ENCODE results near the gene NRP1.
"Not testable (repeated sequence)": the region's sequence is repeated elsewhere in the genome, so short reads cannot be mapped to it uniquely, and the experiment has no call there.

NRP1 gene

GRCh38 chr10:33334153-33334804 lies at the start of gene NRP1:
NRP1 (minus strand) TSS chr10:33334667; CDS start chr10:33334382, 285 bp downstream.
- no peak for DNase-seq (ENCODE audit: low read depth in 3 of 3)

- not testable (repeated sequence) for DNase-seq (ENCODE audit: low read depth in 3 of 3)
Measured at GRCh38 chr10:33384201-33384600, 49.7 kb upstream of the NRP1 start.

- DNase-seq (ENCODE audit: low read depth in 3 of 3), result no peak
Measured at GRCh38 chr10:33382921-33383713, 48.6 kb upstream of the NRP1 start.

- DNase-seq (ENCODE audit: low read depth in 3 of 3), result no peak
Measured at GRCh38 chr10:33382216-33382600, 47.7 kb upstream of the NRP1 start.

- DNase-seq (ENCODE audit: low read depth in 3 of 3), result no peak
Measured at GRCh38 chr10:33381451-33382215, 47.2 kb upstream of the NRP1 start.

GRCh38 chr10:33377658-33378025 lies 43.2 kb upstream of the NRP1 start:
- DNase-seq (ENCODE audit: low read depth in 3 of 3), result no peak

GRCh38 chr10:33376976-33377657 lies 42.6 kb upstream of the NRP1 start:
- DNase-seq (ENCODE audit: low read depth in 3 of 3), result no peak

GRCh38 chr10:33376476-33376875 lies 42.0 kb upstream of the NRP1 start:
- no peak for DNase-seq (ENCODE audit: low read depth in 3 of 3)

GRCh38 chr10:33373263-33373662 lies 38.8 kb upstream of the NRP1 start:
- DNase-seq (ENCODE audit: low read depth in 3 of 3), result no peak

- DNase-seq (ENCODE audit: low read depth in 3 of 3), result no peak
Measured at GRCh38 chr10:33371234-33371633, 36.8 kb upstream of the NRP1 start.

- no peak for DNase-seq (ENCODE audit: low read depth in 3 of 3)
Measured at GRCh38 chr10:33370434-33370930, 36.0 kb upstream of the NRP1 start.

- DNase-seq (ENCODE audit: low read depth in 3 of 3), result no peak
Measured at GRCh38 chr10:33368086-33368485, 33.6 kb upstream of the NRP1 start.

GRCh38 chr10:33365871-33366411 lies 31.5 kb upstream of the NRP1 start:
- DNase-seq (ENCODE audit: low read depth in 3 of 3), result no peak

GRCh38 chr10:33365301-33365700 lies 30.8 kb upstream of the NRP1 start:
- no peak for DNase-seq (ENCODE audit: low read depth in 3 of 3)

- DNase-seq (ENCODE audit: low read depth in 3 of 3), result no peak
Measured at GRCh38 chr10:33363106-33363505, 28.6 kb upstream of the NRP1 start.

- DNase-seq (ENCODE audit: low read depth in 3 of 3), result no peak
Measured at GRCh38 chr10:33358016-33358415, 23.5 kb upstream of the NRP1 start.

GRCh38 chr10:33355274-33355673 lies 20.8 kb upstream of the NRP1 start:
- DNase-seq (ENCODE audit: low read depth in 3 of 3), result no peak

GRCh38 chr10:33353853-33354252 lies 19.4 kb upstream of the NRP1 start:
- DNase-seq (ENCODE audit: low read depth in 3 of 3), result no peak

GRCh38 chr10:33353334-33353733 lies 18.9 kb upstream of the NRP1 start:
- DNase-seq (ENCODE audit: low read depth in 3 of 3), result no peak

GRCh38 chr10:33352615-33353014 lies 18.1 kb upstream of the NRP1 start:
- DNase-seq (ENCODE audit: low read depth in 3 of 3), result no peak

GRCh38 chr10:33352175-33352574 lies 17.7 kb upstream of the NRP1 start:
- DNase-seq (ENCODE audit: low read depth in 3 of 3), result no peak

- DNase-seq (ENCODE audit: low read depth in 3 of 3), result no peak
Measured at GRCh38 chr10:33350041-33350440, 15.6 kb upstream of the NRP1 start.

All from stimulated activated CD4-positive, alpha-beta T cell treated with anti-CD3 and anti-CD28 coated beads, TNF-alpha, amount 100 ng/mL, for 4 hours (primary cell).